PC-9 (cell line): ENCODE measurements around the gene ALDH6A1.

Source experiments
- CTCF ChIP-seq: fragments of 200-600 bp; sonication (generic); conservative IDR thresholded peaks from 2 replicates; pipeline ENCODE4 v1.6.1; 2017; ENCODE audit warnings: mixed run types, antibody characterized with exemption, mild to moderate bottlenecking, moderate library complexity
- EZH2 ChIP-seq: fragments of 200-600 bp; sonication (generic); IDR thresholded peaks from 2 replicates; pipeline ENCODE4 v1.8.0; 2017; ENCODE audit warnings: antibody characterized with exemption, low read depth

- TF ChIP-seq CTCF (no peak), EZH2 (no peak)
These were observed 5.2 kb upstream of the ALDH6A1 start for GRCh38 chr14:74089251-74090020.
